Measurements from ENCODE around the gene OR2AE1. TPM values are rescaled to one million over a fixed set of nuclear protein-coding genes. Genes with fewer than 3 reads are reported as not detected.
"Not testable (repeated sequence)": the region's sequence is repeated elsewhere in the genome, so short reads cannot be mapped to it uniquely, and the experiment has no call there.

The OR2AE1 gene
- total RNA-seq, 1 donor from 2014 or later = not detected

- H3K9me3 Mint-ChIP-seq (ENCODE audit: low read depth) = peaks cover 14% of the 10 kb centered on the region
- H3K4me1 Mint-ChIP-seq (ENCODE audit: low read depth) = no peaks in the 10 kb centered on the region
- peaks cover 5% of the 10 kb centered on the region for H3K36me3 Mint-ChIP-seq (ENCODE audit: insufficient read depth)
- TF ChIP-seq CTCF (IDR thresholded peaks at IDR 0.05; ENCODE audit: unreplicated experiment) = no peak
- no peak for DNase-seq (ENCODE audit: low spot score, unreplicated experiment)
- no peak overlapping the region for H3K27ac Mint-ChIP-seq
- no peaks in the 10 kb centered on the region for H3K27me3 Mint-ChIP-seq
- no peak overlapping the region for H3K4me3 Mint-ChIP-seq (ENCODE audit: low read depth)
Measured at GRCh38 chr7:99881370-99881769, 4.5 kb upstream of the OR2AE1 start.

DNA sequence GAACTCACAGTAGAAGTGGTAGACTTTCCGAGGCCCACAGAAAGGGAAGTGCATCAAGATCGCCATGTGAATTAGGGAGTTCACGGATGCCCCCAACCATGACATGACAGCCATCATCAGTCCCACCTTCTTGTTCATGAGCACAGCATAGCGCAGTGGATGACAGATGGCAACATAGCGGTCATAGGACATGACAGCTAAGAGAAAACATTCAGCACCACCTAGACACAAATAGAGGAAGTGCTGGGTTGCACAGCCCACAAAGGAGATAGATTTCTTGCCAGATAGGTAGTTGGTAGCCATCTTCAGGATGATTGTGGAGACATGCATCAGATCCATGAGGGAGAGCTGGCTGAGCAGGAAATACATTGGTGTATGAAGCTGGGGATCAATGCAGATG lies 342 bp downstream of the OR2AE1 start:
- no peak for DNase-seq (ENCODE audit: low spot score, unreplicated experiment)
- Mint-ChIP-seq H3K27me3 (no peaks in the 10 kb centered on the region), H3K27ac (no peak overlapping the region), H3K4me3 (ENCODE audit: low read depth) (no peak overlapping the region), H3K4me1 (ENCODE audit: low read depth) (no peaks in the 10 kb centered on the region), H3K36me3 (ENCODE audit: insufficient read depth) (no peaks in the 10 kb centered on the region), H3K9me3 (ENCODE audit: low read depth) (no peaks in the 10 kb centered on the region)
- TF ChIP-seq CTCF (IDR thresholded peaks at IDR 0.05; ENCODE audit: unreplicated experiment) = no peak

DNA sequence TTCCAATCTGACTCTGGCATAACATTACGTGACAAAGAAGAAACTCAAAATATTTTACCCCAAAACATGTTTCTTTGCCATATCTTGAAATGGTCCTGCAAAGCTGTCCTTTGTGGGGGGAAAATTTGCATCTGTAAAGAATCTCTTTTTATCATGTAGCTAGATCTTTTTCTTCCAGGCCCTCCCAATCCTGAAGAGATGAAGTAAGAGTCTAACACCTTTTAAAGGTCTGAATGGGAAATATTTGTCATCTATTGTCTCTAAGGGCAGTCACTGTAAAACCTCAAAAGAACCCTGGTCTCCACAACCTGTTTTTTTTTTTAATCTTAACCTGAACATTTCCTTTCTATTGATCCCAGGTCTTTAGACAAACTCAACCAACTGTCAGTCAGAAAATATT lies 8.6 kb downstream of the OR2AE1 start:
- no peak for TF ChIP-seq CTCF (IDR thresholded peaks at IDR 0.05; ENCODE audit: unreplicated experiment)
- Mint-ChIP-seq H3K4me3 (ENCODE audit: low read depth) (no peak overlapping the region), H3K9me3 (ENCODE audit: low read depth) (no peaks in the 10 kb centered on the region), H3K27ac (no peak overlapping the region), H3K36me3 (ENCODE audit: insufficient read depth) (no peaks in the 10 kb centered on the region), H3K4me1 (ENCODE audit: low read depth) (no peaks in the 10 kb centered on the region), H3K27me3 (peaks cover 4% of the 10 kb centered on the region)
- DNase-seq (ENCODE audit: low spot score, unreplicated experiment) = no peak

DNA sequence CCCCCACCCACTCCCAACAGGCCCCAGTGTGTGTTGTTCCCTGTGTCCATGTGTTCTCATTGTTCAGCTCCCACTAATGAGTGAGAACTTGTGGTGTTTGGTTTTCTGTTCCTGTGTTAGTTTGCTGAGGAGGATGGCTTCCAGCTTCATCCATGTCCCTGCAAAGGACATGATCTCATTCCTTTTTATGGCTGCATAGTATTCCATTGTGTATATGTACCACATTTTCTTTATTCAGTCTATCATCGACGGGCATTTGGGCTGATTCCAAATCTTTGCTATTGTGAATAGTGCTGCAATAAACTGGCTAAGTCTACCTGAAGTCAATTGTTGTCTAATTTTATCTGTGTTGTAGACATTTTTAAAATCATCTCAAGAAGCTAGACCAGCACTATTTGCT lies 9.4 kb downstream of the OR2AE1 start:
- H3K9me3 Mint-ChIP-seq (ENCODE audit: low read depth); H3K4me1 Mint-ChIP-seq (ENCODE audit: low read depth); H3K27ac Mint-ChIP-seq: not testable (repeated sequence)

GRCh38 chr7:99863847-99864440 lies 12.9 kb downstream of the OR2AE1 start:
- Mint-ChIP-seq H3K9me3 (ENCODE audit: low read depth) (no peaks in the 10 kb centered on the region), H3K27me3 (peaks cover 4% of the 10 kb centered on the region), H3K36me3 (ENCODE audit: insufficient read depth) (no peaks in the 10 kb centered on the region), H3K27ac (no peak overlapping the region), H3K4me3 (ENCODE audit: low read depth) (no peak overlapping the region), H3K4me1 (ENCODE audit: low read depth) (peaks cover 1% of the 10 kb centered on the region)
- TF ChIP-seq CTCF (IDR thresholded peaks at IDR 0.05; ENCODE audit: unreplicated experiment) = no peak
- no peak for DNase-seq (ENCODE audit: low spot score, unreplicated experiment)

More for the DNA sequence above, 9.4 kb downstream of the OR2AE1 start:
- H3K4me3 Mint-ChIP-seq (ENCODE audit: low read depth); DNase-seq (ENCODE audit: low spot score, unreplicated experiment); H3K27me3 Mint-ChIP-seq; H3K36me3 Mint-ChIP-seq (ENCODE audit: insufficient read depth): not testable (repeated sequence)

Data from progenitor cell of endocrine pancreas (in vitro differentiated cells).